SJSA1 (cell line): Measurements from ENCODE around the gene SLC27A1. TPM values are rescaled to one million over a fixed set of nuclear protein-coding genes. Genes with fewer than 3 reads are reported as not detected.

Source experiments
- DNase-seq, 2 experiments: peaks; one replicate each; pipeline ENCODE4 v3.0.0-alpha.2; 2015 to 2020; ENCODE audit warnings: low spot score in 2 of 2, low read depth in 1 of 2
- H3K27ac ChIP-seq: fragments of 250-450 bp; sonication (Bioruptor Pico); 2 replicates; pipeline ENCODE4 v1.5.1; 2020; ENCODE audit warnings: mild to moderate bottlenecking, moderate library complexity
- H3K27me3 ChIP-seq: fragments of 250-450 bp; sonication (Bioruptor Pico); replicated peaks from 2 replicates; pipeline ENCODE4 v1.5.1; 2020; ENCODE audit warnings: mild to moderate bottlenecking, moderate library complexity
- H3K36me3 ChIP-seq: fragments of 250-450 bp; sonication (Bioruptor Pico); 2 replicates; pipeline ENCODE4 v1.5.1; 2020; ENCODE audit warnings: mild to moderate bottlenecking
- H3K4me1 ChIP-seq: fragments of 250-450 bp; sonication (Bioruptor Pico); replicated peaks from 2 replicates; pipeline ENCODE4 v1.6.1; 2021; ENCODE audit warnings: mild to moderate bottlenecking
- H3K4me3 ChIP-seq: fragments of 250-450 bp; sonication (Bioruptor Pico); 2 replicates; pipeline ENCODE4 v1.5.1; 2020; ENCODE audit warnings: mild to moderate bottlenecking
- H3K9me3 ChIP-seq: fragments of 250-450 bp; sonication (Bioruptor Pico); replicated peaks from 2 replicates; pipeline ENCODE4 v1.5.1; 2020; ENCODE audit warnings: mild to moderate bottlenecking
- total RNA-seq: library from RNA; depleted of rRNA; stranded (reverse); fragments of >200 nt; shearing (Covaris generic); gene quantifications from 2 replicates; pipeline ENCODE4 v1.2.3, GENCODE V29; 2014

Gene SLC27A1
- total RNA-seq, 1 experiment from 2014 or later: 4.8 TPM

DNA sequence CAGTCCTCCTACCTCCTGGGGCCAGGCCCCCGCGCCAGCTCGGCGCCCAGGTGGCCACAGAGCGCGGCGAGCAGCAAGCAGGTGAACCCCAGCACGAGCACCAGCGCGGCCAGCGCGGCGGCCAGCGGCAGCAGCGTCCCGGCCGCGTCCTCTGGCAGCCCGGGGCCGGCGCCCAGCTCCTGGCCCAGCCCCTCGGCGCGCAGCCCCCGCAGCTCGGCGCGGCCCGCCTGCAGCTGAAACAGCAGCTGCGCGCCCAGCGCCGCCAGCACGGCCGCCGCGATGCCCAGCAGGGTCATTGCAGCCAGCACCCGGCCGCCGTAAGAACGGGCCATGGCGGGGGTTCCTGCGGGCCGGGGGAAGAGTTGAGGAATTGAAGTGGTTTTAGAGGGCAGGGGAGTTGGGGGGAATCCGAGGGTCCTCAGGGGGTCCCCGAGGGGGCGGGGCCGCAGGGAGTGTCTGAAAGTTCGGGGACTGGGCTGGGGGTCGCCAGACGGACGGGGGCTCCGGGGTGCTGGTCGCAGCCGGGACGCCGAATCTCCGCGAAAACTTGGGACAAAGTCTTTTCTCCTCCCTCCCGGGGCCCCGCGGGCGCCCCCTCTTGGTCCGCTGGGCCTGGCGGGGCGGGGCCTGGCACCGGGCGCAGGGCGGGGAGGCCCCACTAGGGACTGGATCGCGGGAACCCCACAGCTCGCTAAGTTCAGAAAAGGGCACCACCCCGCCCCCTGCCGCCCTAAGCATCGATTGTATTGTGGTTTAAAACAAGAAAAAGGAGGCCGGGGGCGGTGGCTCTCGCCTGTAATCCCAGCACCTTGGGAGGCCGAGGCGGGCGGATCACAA, 22.0 kb upstream of the SLC27A1 start, which contains the start of gene TMEM221:
Gene TMEM221 (minus strand): TSS at position 538 of the 837 bp plus-strand sequence. CDS start 206 bp downstream, at position 332.
- H3K9me3 ChIP-seq: peaks cover 4% of the 10 kb centered on the region; the same call in 1 of the 2 replicates
- peaks cover 8% of the 10 kb centered on the region for H3K4me1 ChIP-seq
- peaks cover 22% of the 10 kb centered on the region for H3K27me3 ChIP-seq
- H3K27ac ChIP-seq: no peak within 1 kb of the TSS
- no peaks in the 10 kb centered on the region for H3K36me3 ChIP-seq
- peak within 1 kb of the TSS; percentile 9; the same call in 1 of the 2 replicates for H3K4me3 ChIP-seq
- DNase-seq: no peak

DNA sequence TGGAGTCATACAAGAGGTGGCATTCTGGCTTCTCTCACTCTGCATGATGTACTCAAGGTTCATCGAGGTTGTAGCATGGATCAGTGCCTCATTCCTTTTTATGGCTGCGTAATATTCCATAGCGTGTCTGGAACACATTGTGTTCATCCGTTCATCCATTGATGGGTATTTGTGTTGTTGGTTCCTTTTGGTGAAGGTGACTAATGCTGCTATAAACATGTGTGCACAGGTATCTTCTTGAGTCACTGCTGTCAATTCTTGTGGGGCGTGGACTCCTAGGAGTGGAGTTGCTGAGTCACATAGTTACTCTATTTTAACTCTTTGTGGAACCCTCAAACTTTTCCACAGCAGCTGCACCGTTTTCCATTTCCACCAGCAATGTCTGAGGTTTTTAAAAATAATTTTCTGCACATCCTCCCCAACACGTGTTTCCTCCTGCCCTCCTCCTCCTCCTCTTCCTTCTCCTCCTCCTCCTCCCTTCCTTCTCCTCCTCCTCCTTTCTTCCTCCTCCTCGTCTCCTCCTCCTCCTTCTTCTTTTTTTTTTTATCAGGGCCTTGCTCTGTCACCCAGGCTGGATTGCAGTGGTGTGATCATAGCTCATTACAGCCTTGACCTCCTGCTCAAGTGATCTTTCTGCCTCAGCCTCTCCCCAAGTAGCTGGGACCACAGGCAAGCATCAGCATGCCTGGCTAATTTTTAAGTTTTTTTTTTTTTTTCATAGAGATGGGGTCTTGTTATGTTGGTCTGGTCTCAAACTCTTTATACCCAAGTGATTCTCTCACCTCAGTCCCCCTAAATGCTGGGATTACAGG, 19.9 kb upstream of the SLC27A1 start:
- DNase-seq: no peak
- H3K27me3 ChIP-seq: peaks cover 32% of the 10 kb centered on the region
- H3K27ac ChIP-seq: no peak overlapping the region
- H3K4me3 ChIP-seq: no peak overlapping the region
- H3K4me1 ChIP-seq: peaks cover 8% of the 10 kb centered on the region
- peaks cover 4% of the 10 kb centered on the region; the same call in 1 of the 2 replicates for H3K9me3 ChIP-seq
- H3K36me3 ChIP-seq: no peaks in the 10 kb centered on the region

DNA sequence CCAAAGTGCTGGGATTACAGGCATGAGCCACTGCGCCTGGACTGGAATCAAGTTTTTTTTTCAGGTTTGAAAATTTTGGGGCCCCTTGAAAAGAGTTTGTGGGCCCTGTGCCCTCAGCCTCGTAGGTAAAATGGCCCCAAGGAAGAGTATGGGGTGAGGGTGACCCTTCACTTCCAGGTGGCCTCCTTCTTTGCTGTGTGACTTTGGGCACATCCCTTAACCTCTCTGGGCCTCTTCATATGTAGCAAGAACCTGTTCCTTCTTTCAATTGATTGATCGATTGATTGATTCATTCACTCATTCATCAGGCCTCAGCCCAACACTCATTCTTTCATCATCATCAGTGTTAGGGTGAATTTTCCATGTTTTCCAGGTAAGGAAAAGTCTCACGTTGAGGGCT, 18.5 kb upstream of the SLC27A1 start:
- Histone ChIP-seq H3K4me3 (no peak overlapping the region), H3K4me1 (peaks cover 12% of the 10 kb centered on the region)
- no peak for DNase-seq

DNA sequence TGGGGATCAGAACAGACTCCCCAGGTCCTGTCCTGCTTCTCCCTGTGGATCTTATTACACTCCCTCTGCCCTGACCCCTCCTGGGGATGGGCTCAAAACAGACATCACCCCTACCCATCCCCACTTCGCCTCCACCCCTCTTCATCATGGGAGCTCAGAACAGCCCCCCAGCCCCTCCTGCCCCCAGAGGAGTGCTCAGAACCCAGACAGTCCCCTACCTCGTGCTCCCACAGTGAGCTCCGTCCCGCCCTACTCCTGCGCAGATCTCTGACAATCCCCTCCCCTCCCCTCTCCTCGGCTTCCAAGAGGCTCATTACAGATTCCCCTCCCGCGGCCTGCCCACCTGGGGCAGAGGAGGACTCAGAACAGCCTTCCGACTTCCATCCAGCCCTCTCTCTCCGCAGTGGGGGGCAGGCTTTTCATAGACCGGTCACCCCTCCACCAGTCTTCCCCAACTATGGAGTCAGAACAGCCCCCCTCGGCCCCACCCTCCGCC, 15.7 kb upstream of the SLC27A1 start:
- Histone ChIP-seq H3K36me3 (no peaks in the 10 kb centered on the region), H3K27ac (no peak overlapping the region), H3K9me3 (no peaks in the 10 kb centered on the region), H3K4me3 (no peak overlapping the region), H3K4me1 (peaks cover 4% of the 10 kb centered on the region; the same call in 1 of the 2 replicates), H3K27me3 (peaks cover 38% of the 10 kb centered on the region)
- DNase-seq: no peak

More for the DNA sequence above, 18.5 kb upstream of the SLC27A1 start:
- no peak overlapping the region for H3K27ac ChIP-seq
- H3K9me3 ChIP-seq: no peaks in the 10 kb centered on the region
- peaks cover 45% of the 10 kb centered on the region for H3K27me3 ChIP-seq
- H3K36me3 ChIP-seq: no peaks in the 10 kb centered on the region

DNA sequence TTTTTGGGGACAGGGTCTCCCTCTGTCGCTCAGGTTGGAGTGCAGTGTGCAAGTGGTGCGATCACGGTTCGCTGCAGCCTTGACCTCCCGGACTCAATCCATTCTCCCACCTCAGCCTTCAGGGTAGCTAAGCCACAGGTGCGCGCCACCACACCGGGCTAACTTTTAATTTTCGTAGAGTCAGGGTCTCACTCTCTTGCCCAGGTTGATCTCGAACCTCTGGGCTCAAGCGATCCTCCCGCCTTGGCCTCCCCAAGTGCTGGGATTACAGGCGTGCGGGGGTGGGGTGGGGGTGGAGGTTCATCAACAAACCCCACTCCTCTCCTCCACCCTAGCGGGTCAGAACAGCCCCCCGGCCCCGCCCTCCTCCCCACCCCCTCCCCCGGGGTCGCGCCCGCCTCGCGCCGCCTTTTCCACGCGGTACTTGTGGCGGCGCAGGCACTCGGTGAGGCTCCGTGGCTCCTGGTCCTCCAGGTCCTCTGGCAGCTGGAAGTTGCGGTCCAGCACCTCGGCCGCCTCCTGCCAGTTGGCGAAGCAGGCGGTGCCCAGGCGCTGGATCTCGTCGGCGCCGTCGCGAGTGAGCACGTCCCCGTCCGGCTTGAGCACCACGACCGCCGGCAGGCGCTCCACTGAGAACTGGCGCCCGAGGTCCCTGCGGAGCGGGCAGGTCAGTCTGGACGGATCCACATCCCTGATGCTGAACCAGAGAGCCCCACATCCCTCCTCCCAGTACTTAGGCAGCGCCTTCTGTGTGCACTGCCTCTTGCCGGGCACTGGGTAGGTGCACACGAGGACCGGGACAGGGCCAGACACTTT, 14.8 kb upstream of the SLC27A1 start:
- Histone ChIP-seq H3K4me3 (no peak overlapping the region), H3K36me3 (no peaks in the 10 kb centered on the region), H3K27me3 (peaks cover 35% of the 10 kb centered on the region), H3K27ac (no peak overlapping the region), H3K9me3 (no peaks in the 10 kb centered on the region), H3K4me1 (peaks cover 4% of the 10 kb centered on the region; the same call in 1 of the 2 replicates)
- no peak for DNase-seq

DNA sequence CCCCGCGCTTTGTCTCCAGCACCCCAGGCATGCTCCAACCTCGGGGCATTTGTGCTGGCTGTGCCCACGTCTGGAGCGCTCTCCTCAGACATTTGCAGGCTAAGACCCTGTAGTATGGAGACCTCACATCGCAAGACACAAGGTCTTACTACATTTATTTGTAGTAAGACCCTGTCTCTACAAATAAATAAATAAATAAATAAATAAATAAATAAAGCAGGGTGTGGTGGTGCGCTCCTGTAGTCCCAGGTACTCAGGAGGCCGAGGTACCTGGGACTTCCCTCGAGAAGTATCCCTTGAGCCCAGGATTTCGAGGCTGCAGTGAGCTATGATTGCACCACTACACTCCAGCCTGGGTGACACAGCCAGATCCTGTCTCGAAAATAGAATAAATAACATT, 14.2 kb upstream of the SLC27A1 start:
- Histone ChIP-seq H3K4me3 (no peak overlapping the region), H3K27ac (no peak overlapping the region), H3K4me1 (peaks cover 4% of the 10 kb centered on the region; the same call in 1 of the 2 replicates), H3K27me3 (peaks cover 35% of the 10 kb centered on the region), H3K36me3 (no peaks in the 10 kb centered on the region), H3K9me3 (no peaks in the 10 kb centered on the region)
- no peak for DNase-seq

DNA sequence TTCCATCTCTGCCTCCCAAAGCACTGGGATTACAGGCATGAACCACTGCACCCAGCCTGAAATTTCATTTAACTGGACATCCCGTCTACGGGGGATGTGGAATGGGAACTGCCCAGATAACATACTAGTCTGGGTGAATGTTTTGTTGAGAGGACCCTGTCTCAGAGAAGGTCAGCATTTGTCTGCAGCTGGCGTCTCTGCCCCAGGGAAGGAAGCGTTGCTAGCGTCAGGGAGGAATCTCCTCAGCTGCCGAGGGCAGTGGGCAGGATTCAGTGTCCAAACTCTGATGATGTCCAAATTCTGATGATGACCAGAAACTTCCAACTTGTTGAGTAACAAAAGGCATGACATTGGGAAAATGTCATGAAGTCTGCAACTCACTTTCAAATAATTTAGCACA, 12.7 kb upstream of the SLC27A1 start:
- no peak for DNase-seq
- no peaks in the 10 kb centered on the region for H3K36me3 ChIP-seq
- no peak overlapping the region for H3K27ac ChIP-seq
- H3K27me3 ChIP-seq: peaks cover 35% of the 10 kb centered on the region
- H3K4me1 ChIP-seq: peaks cover 4% of the 10 kb centered on the region; the same call in 1 of the 2 replicates
- no peaks in the 10 kb centered on the region for H3K9me3 ChIP-seq
- no peak overlapping the region for H3K4me3 ChIP-seq

DNA sequence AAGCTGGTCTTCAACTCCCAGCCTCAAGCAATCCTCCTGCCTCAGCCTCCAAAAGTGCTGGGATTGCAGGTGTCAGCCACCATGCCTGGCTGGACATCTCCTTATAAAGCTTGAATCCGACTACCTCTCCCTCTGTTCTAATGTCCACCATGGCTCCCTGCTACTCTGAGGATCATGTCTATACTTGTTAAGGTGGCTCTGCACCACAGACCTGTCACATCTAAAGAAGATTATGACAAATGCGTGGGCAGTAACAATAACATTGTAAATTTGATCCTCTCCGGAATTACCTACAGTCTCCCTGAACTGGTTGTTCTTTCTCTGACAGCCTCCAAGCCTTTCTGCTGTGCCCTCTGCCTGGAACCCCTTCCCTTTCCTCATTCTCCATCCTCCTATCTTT, 11.4 kb upstream of the SLC27A1 start:
- Histone ChIP-seq H3K9me3 (no peaks in the 10 kb centered on the region), H3K27me3 (peaks cover 30% of the 10 kb centered on the region)

DNA sequence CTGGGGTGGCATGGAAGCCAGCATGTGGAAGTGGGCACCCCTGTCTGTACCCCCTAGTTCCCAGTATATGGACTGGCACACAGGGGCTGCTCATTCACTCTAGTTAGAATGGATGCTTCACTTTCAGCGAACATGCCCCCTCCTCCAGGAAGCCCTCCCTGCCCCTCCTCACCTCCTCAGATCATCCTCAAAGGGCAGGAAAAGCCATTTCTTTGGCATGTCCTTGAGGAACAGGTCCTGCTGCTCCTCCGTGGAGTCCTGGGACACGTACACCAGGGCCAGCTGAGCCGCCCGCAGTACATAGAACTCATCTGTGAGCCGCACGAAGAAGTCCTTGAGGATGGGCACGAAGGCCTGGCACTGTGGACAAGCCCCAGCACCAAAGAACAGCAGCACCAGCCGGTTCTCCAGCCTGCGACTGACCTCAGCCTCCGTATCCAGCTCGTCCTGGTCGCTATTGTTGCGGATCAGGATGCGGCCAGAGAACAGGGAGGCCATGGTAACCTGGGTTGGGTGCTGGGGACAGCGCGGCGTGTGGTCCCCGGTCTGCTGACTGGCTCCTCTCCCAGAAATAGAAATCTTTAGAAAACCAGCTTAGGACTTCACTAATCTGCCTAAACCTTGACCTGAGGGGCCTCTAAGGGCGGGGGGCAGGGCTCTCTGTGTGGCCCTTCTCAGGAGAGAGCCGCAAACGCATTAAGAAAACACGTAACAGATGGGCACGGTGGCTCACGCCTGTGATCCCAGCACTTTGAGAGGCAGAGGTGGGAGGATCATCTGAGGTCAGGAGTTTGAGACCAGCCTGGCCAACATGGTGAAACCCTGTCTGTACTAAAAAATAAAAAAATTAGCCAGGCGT, 9.7 kb upstream of the SLC27A1 start, which contains the start of gene NXNL1:
Gene NXNL1 (minus strand): TSS at position 555 of the 859 bp plus-strand sequence. CDS start 57 bp downstream, at position 498.
- Histone ChIP-seq H3K36me3 (no peaks in the 10 kb centered on the region), H3K27ac (no peak within 1 kb of the TSS), H3K4me3 (no peak within 1 kb of the TSS), H3K4me1 (peaks cover 4% of the 10 kb centered on the region; the same call in 1 of the 2 replicates), H3K9me3 (no peaks in the 10 kb centered on the region), H3K27me3 (peaks cover 24% of the 10 kb centered on the region)
- no peak for DNase-seq

More for the DNA sequence above, 11.4 kb upstream of the SLC27A1 start:
- Histone ChIP-seq H3K4me1 (peaks cover 4% of the 10 kb centered on the region; the same call in 1 of the 2 replicates), H3K4me3 (no peak overlapping the region), H3K27ac (no peak overlapping the region), H3K36me3 (no peaks in the 10 kb centered on the region)
- DNase-seq: no peak

DNA sequence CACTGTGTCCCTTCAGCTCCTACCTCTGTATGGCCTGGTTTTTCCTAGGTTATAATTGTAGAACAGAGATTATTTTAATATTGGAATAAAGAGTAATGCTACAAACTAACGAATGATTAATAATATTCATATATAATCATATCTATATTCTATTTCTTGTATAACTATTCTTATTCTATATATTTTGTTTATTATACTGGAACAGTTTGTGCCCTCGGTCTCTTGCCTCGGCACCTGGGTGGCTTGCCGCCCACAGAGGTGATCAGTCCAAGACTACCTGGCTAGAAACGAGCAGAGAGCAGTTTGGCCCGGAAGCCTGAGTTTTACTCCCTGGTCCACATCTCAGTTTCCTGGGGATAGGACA, 3.9 kb upstream of the SLC27A1 start:
- H3K27me3 ChIP-seq: no peaks in the 10 kb centered on the region
- DNase-seq: no peak
- peaks cover 16% of the 10 kb centered on the region for H3K4me1 ChIP-seq
- no peak overlapping the region for H3K4me3 ChIP-seq
- H3K27ac ChIP-seq: no peak overlapping the region
- no peaks in the 10 kb centered on the region for H3K9me3 ChIP-seq
- H3K36me3 ChIP-seq: no peaks in the 10 kb centered on the region

DNA sequence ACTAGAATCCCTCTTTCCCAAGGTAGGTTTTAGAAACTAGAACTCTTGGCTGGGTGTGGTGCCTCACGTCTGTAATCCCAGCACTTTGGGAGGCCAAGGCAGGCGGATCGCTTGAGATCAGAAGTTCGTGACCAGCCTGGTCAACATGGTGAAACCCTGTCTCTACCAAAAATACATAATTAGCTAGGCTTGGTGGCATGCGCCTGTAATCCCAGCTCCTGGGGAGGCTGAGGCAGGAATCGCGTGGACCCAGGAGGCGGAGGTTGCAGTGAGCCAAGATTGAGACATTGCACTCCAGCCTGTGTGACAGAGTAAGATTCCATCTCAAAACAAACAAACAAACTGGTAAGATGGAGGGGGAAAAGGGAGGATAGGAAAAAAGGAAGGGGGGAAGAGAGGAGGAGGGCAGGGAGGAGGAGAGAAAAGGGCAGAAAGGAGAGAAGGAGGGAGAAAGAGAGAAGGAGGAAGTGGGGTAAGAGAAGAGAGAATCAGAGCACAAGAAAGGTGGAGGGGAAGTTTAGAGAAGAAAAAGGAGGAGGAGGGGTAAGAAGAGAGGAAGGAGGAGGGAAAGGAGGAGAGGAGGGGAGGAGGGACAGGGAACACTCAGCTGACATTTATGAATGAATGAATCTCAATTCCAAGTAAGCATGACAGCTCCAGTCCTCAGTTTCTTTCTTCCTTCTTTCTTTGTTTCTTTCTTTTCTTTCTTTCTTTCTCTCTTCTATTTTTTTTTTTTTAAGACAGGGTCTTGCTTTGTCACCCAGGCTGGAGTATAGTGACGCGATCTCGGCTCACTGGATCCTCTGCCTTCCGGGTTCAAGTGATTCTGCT, 2.6 kb upstream of the SLC27A1 start:
- H3K27me3 ChIP-seq: no peaks in the 10 kb centered on the region
- peak in 1 of 2 experiments; percentile 26 for DNase-seq
- no peaks in the 10 kb centered on the region for H3K36me3 ChIP-seq
- no peaks in the 10 kb centered on the region for H3K9me3 ChIP-seq
- H3K27ac ChIP-seq: no peak overlapping the region
- peaks cover 16% of the 10 kb centered on the region for H3K4me1 ChIP-seq
- no peak overlapping the region for H3K4me3 ChIP-seq
